Ovary (tissue), 9 donors: ENCODE results near the gene BEAN1. TPM values are rescaled to one million over a fixed set of nuclear protein-coding genes. Genes with fewer than 3 reads are reported as not detected.
"Not testable (repeated sequence)": the region's sequence is repeated elsewhere in the genome, so short reads cannot be mapped to it uniquely, and the experiment has no call there.

Experiments used
- DNase-seq, 5 donors: peaks; one replicate each; pipeline ENCODE4 v3.0.0-alpha.2; 2019 to 2020
- H3K27ac ChIP-seq, 2 donors: fragments of 200-600 bp; one replicate each; pipeline versions ENCODE4 v1.5.1 to v1.8.0; 2019 to 2022
- H3K27me3 ChIP-seq: fragments of 200-600 bp; one replicate; pipeline ENCODE4 v1.8.0; 2022
- H3K36me3 ChIP-seq: fragments of 200-600 bp; sonication (generic); one replicate; pipeline ENCODE4 v1.5.1; 2019
- H3K4me1 ChIP-seq: one replicate; pipeline ENCODE4 v1.8.1; 2013; ENCODE audit warnings: mild to moderate bottlenecking, moderate library complexity; ENCODE audit not compliant: insufficient read depth
- H3K4me3 ChIP-seq: fragments of 200-600 bp; sonication (generic); one replicate; pipeline ENCODE4 v1.5.1; 2017
- H3K9me3 ChIP-seq, 2 donors: fragments of 200-600 bp in 1 of 2; sonication (generic) in 1 of 2; one replicate each; pipeline versions ENCODE4 v1.5.1 to v1.8.1; 2013 to 2019; ENCODE audit warnings: mild to moderate bottlenecking in 1 of 2, moderate library complexity in 1 of 2
- CTCF ChIP-seq, 3 donors: fragments of 450-650 bp in 2 of 3; fragments of 200-600 bp in 1 of 3; IDR thresholded peaks; one replicate each; pipeline versions ENCODE4 v1.5.1 to v1.8.0; 2016 to 2022; ENCODE audit warnings: antibody characterized with exemption in 3 of 3, mild to moderate bottlenecking in 1 of 3
- EP300 ChIP-seq: sonication (generic); formaldehyde crosslinking; IDR thresholded peaks from one replicate; pipeline ENCODE4 v1.6.1; 2017; ENCODE audit warnings: antibody characterized with exemption
- POLR2A ChIP-seq: fragments of 450-650 bp; IDR thresholded peaks from one replicate; pipeline ENCODE4 v1.6.1; 2017; ENCODE audit warnings: antibody characterized with exemption, mild to moderate bottlenecking, moderate library complexity
- WGBS, 3 donors: extraction: QIAGEN DNeasy Blood & Tissue Kit in 1 of 3; methylation state at CpG; one replicate each; pipeline versions ENCODE4 v1.1.5 to v1.1.7; 2013 to 2017; 5-methylcytosine and 5-hydroxymethylcytosine counted together
- intact Hi-C, 4 donors: fragments of 100-400 bp; cut with DNase I; formaldehyde crosslinking; loops; one replicate each; pipeline versions ENCODE4 v1.11.0 to v1.15.1; 2022 to 2023
- polyA plus RNA-seq, 2 donors: library from polyadenylated mRNA; stranded (reverse); fragments of 200-250 nt in 1 of 2; fragments of 350-450 nt in 1 of 2; fragmentation: Illumina TruSeq in 1 of 2; extraction: RNeasy Lipid Tissue Mini Kit (QIAGEN cat#74804) in 1 of 2; gene quantifications; one replicate each; pipeline ENCODE4 v1.2.3, GENCODE V29; 2013 to 2014
- total RNA-seq, 7 donors: library from RNA; depleted of rRNA in 2 of 7; stranded (reverse); fragments of >200 nt in 2 of 7; fragmentation: NEBNext Ultra II Directional in 3 of 7; extraction: Animal tissue kit (Norgen Biotek cat#: 25700) in 3 of 7; gene quantifications; one replicate each; pipeline versions ENCODE4 v1.1.0 to v1.2.4, GENCODE V29; 2016 to 2023
- donor health status: DM: no; HTN: no; CAD: no; lungs with moderate emphysema.
- donor health status: DM: no; HTN: no; CAD: no.
- donor health status: Bipolar disorder and iron deficiency.
- donor health status: DM: yes; HTN: yes; CAD: no.
- donor health status: DM: no; HTN: no; CAD: no.
- donor health status: DM: yes; HTN: yes; CAD: no.

The BEAN1 gene
- total and polyA plus RNA-seq, 9 donors = 0.15 to 2.2 (median 0.61) TPM; not detected in 1

GRCh38 chr16:66459878-66460277 is 32.8 kb downstream of the BEAN1 start:
- 34 to 45% (median 36%) methylated on average over 5 of the region's 5 CpGs for WGBS, 3 donors
- Histone ChIP-seq H3K4me1 (no peaks in the 10 kb centered on the region), H3K27me3 (no peaks in the 10 kb centered on the region), H3K9me3 (no peaks in the 10 kb centered on the region), H3K27ac (no peak overlapping the region), H3K4me3 (no peak overlapping the region), H3K36me3 (no peaks in the 10 kb centered on the region)
- intact Hi-C loops = no loop called here
- TF ChIP-seq CTCF (IDR thresholded peaks at IDR 0.05) = no peak
- no peak for TF ChIP-seq POLR2A
- no peak for TF ChIP-seq EP300
- DNase-seq = peak in 1 of 5 donors; percentile 19

- intact Hi-C loops = no loop called here
- no peaks in the 10 kb centered on the region for H3K36me3 ChIP-seq
- H3K27ac ChIP-seq = no peak overlapping the region
- no peak overlapping the region for H3K4me3 ChIP-seq
- H3K27me3 ChIP-seq = no peaks in the 10 kb centered on the region
- H3K4me1 ChIP-seq = no peaks in the 10 kb centered on the region
- TF ChIP-seq CTCF (IDR thresholded peaks at IDR 0.05) = no peak
- no peak for TF ChIP-seq POLR2A
- WGBS, 3 donors = 79 to 87% (median 85%) methylated on average over 1 of the region's 1 CpG
- no peaks in the 10 kb centered on the region for H3K9me3 ChIP-seq
- no peak for DNase-seq
Measured at GRCh38 chr16:66460703-66461102, 33.6 kb downstream of the BEAN1 start.

GRCh38 chr16:66462912-66463311 is 35.8 kb downstream of the BEAN1 start:
- Histone ChIP-seq H3K4me3 (no peak overlapping the region), H3K27ac (no peak overlapping the region), H3K9me3 (no peaks in the 10 kb centered on the region), H3K36me3 (no peaks in the 10 kb centered on the region), H3K4me1 (no peaks in the 10 kb centered on the region), H3K27me3 (no peaks in the 10 kb centered on the region)
- WGBS, 3 donors = 60 to 74% (median 62%) methylated on average over 1 of the region's 1 CpG
- no peak for DNase-seq
- intact Hi-C loops = no loop called here
- TF ChIP-seq POLR2A (no peak), CTCF (IDR thresholded peaks at IDR 0.05) (no peak), EP300 (no peak)

GRCh38 chr16:66465946-66466345 is 38.9 kb downstream of the BEAN1 start:
- H3K4me3 ChIP-seq, H3K27ac ChIP-seq, H3K4me1 ChIP-seq, H3K36me3 ChIP-seq, intact Hi-C loops, H3K9me3 ChIP-seq, H3K27me3 ChIP-seq: not testable (repeated sequence)
- 88 to 95% (median 91%) methylated on average over 6 of the region's 6 CpGs for WGBS, 3 donors
- peak in 1 of 5 donors; percentile 7 for DNase-seq

GRCh38 chr16:66466636-66467035 is 39.5 kb downstream of the BEAN1 start:
- H3K4me1 ChIP-seq, intact Hi-C loops, H3K27ac ChIP-seq, H3K4me3 ChIP-seq, H3K27me3 ChIP-seq, H3K36me3 ChIP-seq, H3K9me3 ChIP-seq, DNase-seq: not testable (repeated sequence)
- 89 to 95% (median 91%) methylated on average over 6 of the region's 6 CpGs for WGBS, 3 donors

GRCh38 chr16:66467611-66468010 is 40.5 kb downstream of the BEAN1 start:
- no peak overlapping the region for H3K27ac ChIP-seq
- H3K9me3 ChIP-seq = no peaks in the 10 kb centered on the region
- WGBS, 3 donors = 95 to 97% (median 96%) methylated on average over 5 of the region's 5 CpGs
- peak in 1 of 5 donors; percentile 16 for DNase-seq
- TF ChIP-seq EP300 (no peak), POLR2A (no peak), CTCF (IDR thresholded peaks at IDR 0.05) (no peak)
- no peak overlapping the region for H3K4me3 ChIP-seq
- no peaks in the 10 kb centered on the region for H3K36me3 ChIP-seq
- intact Hi-C loops = no loop called here
- no peaks in the 10 kb centered on the region for H3K27me3 ChIP-seq
- H3K4me1 ChIP-seq = no peaks in the 10 kb centered on the region
